IMR-90 (cell line): ENCODE results near the gene TUBGCP6. TPM values are rescaled to one million over a fixed set of nuclear protein-coding genes. Genes with fewer than 3 reads are reported as not detected.

Experiments used
- ATAC-seq: fragments of 200-7000 bp; cut with Tn5 transposase; 2 replicates; pipeline ENCODE4 v1.9.1; 2020; ENCODE audit warnings: low read depth, mild to moderate bottlenecking, moderate library complexity
- BruUV-seq: library from RNA; stranded (reverse); fragments of 400-500 nt; replicated peaks from 2 replicates; lab custom pipeline; 2021; lab: Mats Ljungman, UMichigan
- CTCF ChIA-PET: fragments of 300-600 bp; formaldehyde crosslinking; extraction: SDS; loops from one replicate; lab custom pipeline; 2021; ENCODE audit warnings: antibody characterized with exemption; lab: Yijun Ruan, JAX
- POLR2A ChIA-PET: fragments of 300-600 bp; sonication (Branson Sonifier 250); formaldehyde crosslinking; loops from one replicate; lab custom pipeline; 2022; ENCODE audit warnings: antibody characterized with exemption; ENCODE audit not compliant: unreplicated experiment; lab: Charles Lee
- DNase-seq: peaks from one replicate; pipeline ENCODE4 v3.0.0; 2013
- H2AFZ ChIP-seq: replicated peaks from 2 replicates; pipeline ENCODE3; 2013; ENCODE audit warnings: low read length, mild to moderate bottlenecking; ENCODE audit not compliant: poor library complexity
- H2AK5ac ChIP-seq: 2 replicates; pipeline ENCODE4 v1.6.1; 2013; ENCODE audit warnings: low read depth, low read length, inconsistent platforms
- H2AK9ac ChIP-seq: replicated peaks from 2 replicates; pipeline ENCODE3; 2013; ENCODE audit warnings: mild to moderate bottlenecking, low read depth, low read length, moderate library complexity; ENCODE audit not compliant: poor library complexity
- H2BK120ac ChIP-seq: 2 replicates; pipeline ENCODE4 v1.6.1; 2013; ENCODE audit warnings: low read depth, low read length, inconsistent platforms
- H2BK15ac ChIP-seq: 3 replicates; pipeline ENCODE4 v1.6.1; 2013; ENCODE audit warnings: low read depth, low read length, inconsistent platforms
- H2BK20ac ChIP-seq: 2 replicates; pipeline ENCODE4 v1.6.1; 2013; ENCODE audit warnings: low read depth, mild to moderate bottlenecking, inconsistent platforms, low read length, moderate library complexity
- H2BK5ac ChIP-seq: 2 replicates; pipeline ENCODE4 v1.6.1; 2013; ENCODE audit warnings: mild to moderate bottlenecking, low read depth, low read length, inconsistent platforms; ENCODE audit not compliant: poor library complexity, severe bottlenecking
- H3K14ac ChIP-seq: replicated peaks from 2 replicates; pipeline ENCODE4 v1.6.1; 2013; ENCODE audit warnings: low read depth, low read length, inconsistent platforms
- H3K18ac ChIP-seq: 2 replicates; pipeline ENCODE4 v1.6.1; 2013; ENCODE audit warnings: low read depth, low read length, control low read depth
- H3K23ac ChIP-seq: 2 replicates; pipeline ENCODE4 v1.6.1; 2013; ENCODE audit warnings: low read depth, low read length, inconsistent platforms
- H3K27ac ChIP-seq: 2 replicates; pipeline ENCODE4 v1.5.1; 2013; ENCODE audit warnings: mild to moderate bottlenecking, control low read depth, low read length; ENCODE audit not compliant: insufficient read depth
- H3K27me3 ChIP-seq: 2 replicates; pipeline ENCODE4 v1.6.1; 2013; ENCODE audit warnings: low read length; ENCODE audit not compliant: control insufficient read depth, insufficient read depth
- H3K36me3 ChIP-seq: 2 replicates; pipeline ENCODE4 v1.6.1; 2013; ENCODE audit warnings: low read length, mixed read lengths; ENCODE audit not compliant: control insufficient read depth, insufficient read depth
- H3K4ac ChIP-seq: 2 replicates; pipeline ENCODE4 v1.6.1; 2013; ENCODE audit warnings: low read depth, low read length, inconsistent platforms
- H3K4me1 ChIP-seq: 2 replicates; pipeline ENCODE4 v1.6.1; 2013; ENCODE audit warnings: low read length, mixed read lengths; ENCODE audit not compliant: control insufficient read depth, insufficient read depth
- H3K4me2 ChIP-seq: 2 replicates; pipeline ENCODE4 v1.6.1; 2013; ENCODE audit warnings: low read depth, mild to moderate bottlenecking, control low read depth, low read length, moderate library complexity
- H3K4me3 ChIP-seq: 2 replicates; pipeline ENCODE4 v1.5.1; 2013; ENCODE audit warnings: low read depth, mild to moderate bottlenecking, control low read depth, low read length, moderate library complexity; ENCODE audit not compliant: insufficient read depth
- H3K56ac ChIP-seq: 2 replicates; pipeline ENCODE4 v1.6.1; 2013; ENCODE audit warnings: low read length, inconsistent platforms; ENCODE audit not compliant: insufficient read depth; ENCODE audit errors: extremely low read depth
- H3K79me1 ChIP-seq, 2 experiments: 2 replicates each; pipeline ENCODE4 v1.6.1; 2013; ENCODE audit warnings: low read length in 2 of 2, inconsistent platforms in 1 of 2, low read depth in 1 of 2
- H3K9ac ChIP-seq: 2 replicates; pipeline ENCODE4 v1.6.1; 2013; ENCODE audit warnings: low read depth, low read length, control low read depth
- H3K9me1 ChIP-seq: 2 replicates; pipeline ENCODE4 v1.6.1; 2013; ENCODE audit warnings: low read length, inconsistent platforms; ENCODE audit not compliant: insufficient read depth
- H3K9me3 ChIP-seq: 2 replicates; pipeline ENCODE4 v1.6.1; 2013; ENCODE audit warnings: low read length; ENCODE audit not compliant: control insufficient read depth, insufficient read depth
- H4K20me1 ChIP-seq: 2 replicates; pipeline ENCODE4 v1.6.1; 2013; ENCODE audit warnings: low read length, inconsistent platforms; ENCODE audit not compliant: insufficient read depth
- H4K5ac ChIP-seq: 2 replicates; pipeline ENCODE4 v1.6.1; 2013; ENCODE audit warnings: mild to moderate bottlenecking, low read depth, low read length, control low read depth
- H4K8ac ChIP-seq, 2 experiments: 2 replicates each; pipeline ENCODE4 v1.6.1; 2013; ENCODE audit warnings: low read depth in 2 of 2, low read length in 2 of 2, control low read depth in 1 of 2, inconsistent platforms in 1 of 2
- H4K91ac ChIP-seq: 2 replicates; pipeline ENCODE4 v1.6.1; 2013; ENCODE audit warnings: low read depth, low read length, inconsistent platforms; ENCODE audit not compliant: insufficient read depth
- NFE2L2 ChIP-seq: fragments of 150-350 bp; IDR thresholded peaks from 2 replicates; pipeline ENCODE4 v1.6.1; 2016; ENCODE audit warnings: low read depth, mild to moderate bottlenecking, low read length
- RAD21 ChIP-seq: IDR thresholded peaks from 2 replicates; pipeline ENCODE4 v1.6.1; 2012; ENCODE audit warnings: low read length, improper control_type of control experiment
- SMC3 ChIP-seq: fragments of 150-350 bp; IDR thresholded peaks from 2 replicates; pipeline ENCODE4 v1.6.1; 2016; ENCODE audit warnings: low read depth, mild to moderate bottlenecking, antibody characterized with exemption, low read length, moderate library complexity
- WGBS, 2 experiments: methylation state at CpG; one replicate each; pipeline versions ENCODE4 v1.1.5 to v1.1.7; 2013; ENCODE audit warnings: missing lambda C conversion rate in 2 of 2; ENCODE audit not compliant: insufficient read length in 1 of 2; ENCODE audit errors: extremely low coverage in 2 of 2; 5-methylcytosine and 5-hydroxymethylcytosine counted together
- dilution Hi-C: fragments of 300-500 bp; cut with HindIII; formaldehyde crosslinking; loops from one replicate; pipeline ENCODE4 v1.14.3; 2018; ENCODE audit warnings: low sequenced_read_pairs; ENCODE audit not compliant: unreplicated experiment
- in situ Hi-C: fragments of 300-500 bp; cut with MboI; formaldehyde crosslinking; loops from 3 replicates; pipeline ENCODE4 v1.14.3; 2019; ENCODE audit warnings: low sequenced_read_pairs, inconsistent platforms, mixed read lengths
- intact Hi-C: fragments of 100-400 bp; cut with micrococcal nuclease; formaldehyde crosslinking; loops from 2 replicates; pipeline ENCODE4 v1.10.0; 2022
- polyA plus RNA-seq, 3 experiments: library from polyadenylated mRNA; depleted of rRNA; stranded (reverse); fragments of >200 nt; gene quantifications; 2 replicates each; pipeline ENCODE4 v1.2.3, GENCODE V29; 2012; ENCODE audit warnings: low replicate concordance in 1 of 3
- total RNA-seq: library from RNA; depleted of rRNA; stranded (reverse); fragments of >200 nt; gene quantifications from 2 replicates; pipeline ENCODE4 v1.2.3, GENCODE V29; 2012

The TUBGCP6 gene
- total and polyA plus RNA-seq, 2 of the 4 experiments (the other 2 are of a cell fraction): 10.8 to 28.6 TPM

- TF ChIP-seq NFE2L2: no peak
Observed at GRCh38 chr22:50226063-50226874, 18.6 kb downstream of the TUBGCP6 start (continued).

- no peak overlapping the region for H3K9ac ChIP-seq
- dilution Hi-C loops: no loop called here
- no peak overlapping the region for H2BK5ac ChIP-seq
- no peaks in the 10 kb centered on the region for H3K9me3 ChIP-seq
- in situ Hi-C loops: no loop called here
- H3K27me3 ChIP-seq: no peaks in the 10 kb centered on the region
- H3K4ac ChIP-seq: no peak overlapping the region
- CTCF ChIA-PET: interaction anchor here (0.6 kb wide), 1 partner anchor 18 kb away, joined by 4 read pairs; no protein-coding TSS in a partner anchor
- WGBS, 2 experiments: 93% methylated on average over 6 of the region's 24 CpGs; no CpG with 5 or more reads in 1 of the 2 experiments
- TF ChIP-seq RAD21: no peak
- no peak for TF ChIP-seq SMC3
- no peak overlapping the region for H3K4me2 ChIP-seq
- H3K27ac ChIP-seq: no peak overlapping the region
- peaks cover 0 to 22% of the 10 kb centered on the region in 2 experiments; a peak in 1 of 4 replicates for H3K79me1 ChIP-seq
- DNase-seq (no peak), ATAC-seq (no peak)
- H4K5ac ChIP-seq: no peak overlapping the region
- H4K8ac ChIP-seq: no peak overlapping the region
- POLR2A ChIA-PET: no interaction called here
- H3K14ac ChIP-seq: no peak overlapping the region
- no peak overlapping the region for H3K23ac ChIP-seq
- H3K9me1 ChIP-seq: peaks cover 3% of the 10 kb centered on the region; the same call in 1 of the 2 replicates
- intact Hi-C loops: no loop called here
- H2BK15ac ChIP-seq: no peak overlapping the region
- no TSS peak for BruUV-seq
- no peak overlapping the region for H3K4me3 ChIP-seq
- no peaks in the 10 kb centered on the region for H3K4me1 ChIP-seq
- H2AFZ ChIP-seq: no peak overlapping the region
- no peak overlapping the region for H3K56ac ChIP-seq
- no peak overlapping the region for H2AK5ac ChIP-seq
- H4K91ac ChIP-seq: no peak overlapping the region
- no peak overlapping the region for H2AK9ac ChIP-seq
- H3K18ac ChIP-seq: no peak overlapping the region
- H2BK20ac ChIP-seq: no peak overlapping the region
- H4K20me1 ChIP-seq: no peaks in the 10 kb centered on the region; the same call in 1 of the 2 replicates
- H2BK120ac ChIP-seq: no peak overlapping the region
- H3K36me3 ChIP-seq: peaks cover 66% of the 10 kb centered on the region
Observed at GRCh38 chr22:50225200-50225969, 19.4 kb downstream of the TUBGCP6 start.
